Measurements from ENCODE around the gene KRTAP10-11.

GRCh38 chr21:44612669-44613229 lies 33.5 kb upstream of the KRTAP10-11 start:
- TF ChIP-seq CTCF (conservative IDR thresholded peaks at IDR 0.05) (no peak), ZFX (IDR thresholded peaks at IDR 0.05) (no peak)

Measured in C4-2B (cell line).